Measurements from ENCODE around the gene COPA.

Gene COPA

GRCh38 chr1:160271025-160271424 is 72.0 kb downstream of the COPA start:
- no peak for DNase-seq (ENCODE audit: low read depth in 2 of 2)

- no peak for DNase-seq (ENCODE audit: low read depth in 2 of 2)
These were observed 75.6 kb downstream of the COPA start for GRCh38 chr1:160267284-160267991.

GRCh38 chr1:160264795-160265307 is 78.2 kb downstream of the COPA start:
- no peak for DNase-seq (ENCODE audit: low read depth in 2 of 2)

- DNase-seq (ENCODE audit: low read depth in 2 of 2), result peak; percentile 90 to 95
These were observed 80.9 kb downstream of the COPA start, which contains the start of gene DCAF8 for GRCh38 chr1:160261893-160262794. DCAF8 (minus strand) TSS chr1:160262549; CDS start chr1:160244008, 18,541 bp downstream.

GRCh38 chr1:160261556-160261892 is 81.5 kb downstream of the COPA start:
- DNase-seq (ENCODE audit: low read depth in 2 of 2), result peak; percentile 29 to 32

GRCh38 chr1:160260406-160261382 is 82.4 kb downstream of the COPA start:
- no peak for DNase-seq (ENCODE audit: low read depth in 2 of 2)

- DNase-seq (ENCODE audit: low read depth in 2 of 2), result no peak
These were observed 84.8 kb downstream of the COPA start for GRCh38 chr1:160258177-160258798.

GRCh38 chr1:160257411-160258015 is 85.5 kb downstream of the COPA start:
- DNase-seq (ENCODE audit: low read depth in 2 of 2), result no peak

- DNase-seq (ENCODE audit: low read depth in 2 of 2), result no peak
These were observed 86.5 kb downstream of the COPA start for GRCh38 chr1:160256396-160257046.

- no peak for DNase-seq (ENCODE audit: low read depth in 2 of 2)
These were observed 87.2 kb downstream of the COPA start for GRCh38 chr1:160255781-160256300.

- DNase-seq (ENCODE audit: low read depth in 2 of 2), result peak in 1 of 2 donors; percentile 27
These were observed 91.1 kb downstream of the COPA start for GRCh38 chr1:160251687-160252526.

GRCh38 chr1:160251011-160251410 is 92.0 kb downstream of the COPA start:
- DNase-seq (ENCODE audit: low read depth in 2 of 2), result no peak

GRCh38 chr1:160247053-160247452 is 96.0 kb downstream of the COPA start:
- DNase-seq (ENCODE audit: low read depth in 2 of 2), result no peak

GRCh38 chr1:160245434-160245833 is 97.6 kb downstream of the COPA start:
- no peak for DNase-seq (ENCODE audit: low read depth in 2 of 2)

GRCh38 chr1:160244209-160244608 is 98.8 kb downstream of the COPA start:
- DNase-seq (ENCODE audit: low read depth in 2 of 2), result no peak

- no peak for DNase-seq (ENCODE audit: low read depth in 2 of 2)
These were observed 99.3 kb downstream of the COPA start for GRCh38 chr1:160243767-160244166.

GRCh38 chr1:160239582-160240299 is 103.3 kb downstream of the COPA start:
- DNase-seq (ENCODE audit: low read depth in 2 of 2), result no peak

Measured in stimulated activated CD4-positive, alpha-beta T cell treated with anti-CD3 and anti-CD28 coated beads, Interleukin-1b, Interleukin-23, amount 100 ng/mL, for 1 hour (primary cell).